Tibial artery (tissue), 4 donors: ENCODE data around the gene PREB.
A peak's percentile ranks its signal among the peaks of the same experiment; 100 is the strongest.

ENCODE experiments used
- DNase-seq, 2 donors: peaks; one replicate each; pipeline ENCODE4 v3.0.0-alpha.2; 2019
- H3K27ac ChIP-seq, 2 donors: fragments of 200-600 bp; sonication (generic) in 1 of 2; 1 replicate in 1 of 2; 2 replicates in 1 of 2; pipeline ENCODE4 v1.5.1; 2018 to 2019; ENCODE audit warnings: mild to moderate bottlenecking in 1 of 2
- H3K27me3 ChIP-seq, 2 donors: fragments of 200-600 bp; sonication (generic) in 1 of 2; one replicate each; pipeline versions ENCODE4 v1.5.1 to v1.6.0; 2016 to 2019
- H3K36me3 ChIP-seq, 3 donors: fragments of 200-600 bp; sonication (generic) in 2 of 3; one replicate each; pipeline ENCODE4 v1.5.1; 2016 to 2019; ENCODE audit warnings: mild to moderate bottlenecking in 2 of 3
- H3K4me1 ChIP-seq, 4 donors: fragments of 200-600 bp; sonication (generic) in 2 of 4; 1 replicate in 3 of 4; 2 replicates in 1 of 4; pipeline ENCODE4 v1.5.1; 2016 to 2019
- H3K4me3 ChIP-seq, 2 donors: fragments of 200-600 bp; sonication (generic) in 1 of 2; 1 replicate in 1 of 2; 2 replicates in 1 of 2; pipeline ENCODE4 v1.5.1; 2018 to 2019; ENCODE audit warnings: mild to moderate bottlenecking in 2 of 2
- H3K9me3 ChIP-seq, 3 donors: fragments of 200-600 bp; sonication (generic) in 1 of 3; one replicate each; pipeline ENCODE4 v1.5.1; 2016 to 2019
- CTCF ChIP-seq, 2 experiments: fragments of 200-600 bp in 1 of 2; fragments of 450-650 bp in 1 of 2; IDR thresholded peaks; one replicate each; pipeline ENCODE4 v1.5.1; 2017 to 2019; ENCODE audit warnings: antibody characterized with exemption in 2 of 2, mild to moderate bottlenecking in 1 of 2, moderate library complexity in 1 of 2
- intact Hi-C: fragments of 100-400 bp; cut with DNase I; formaldehyde crosslinking; loops from one replicate; pipeline ENCODE4 v1.15.0; 2023; ENCODE audit warnings: low total_unique reads

PREB gene

GRCh38 chr2:27170581-27171337, 36.3 kb upstream of the PREB start:
- H3K27ac ChIP-seq = no peak overlapping the region
- DNase-seq = peak in 1 of 2 donors; percentile 20
- H3K36me3 ChIP-seq = no peaks in the 10 kb centered on the region
- no peak for TF ChIP-seq CTCF (IDR thresholded peaks at IDR 0.05)
- intact Hi-C loops = no loop called here
- H3K27me3 ChIP-seq = peaks cover 0 to 10% of the 10 kb centered on the region in 2 donors
- H3K9me3 ChIP-seq = no peaks in the 10 kb centered on the region
- H3K4me1 ChIP-seq = peaks cover 0 to 7% (median 2%) of the 10 kb centered on the region in 4 donors
- no peak overlapping the region for H3K4me3 ChIP-seq

- H3K4me1 ChIP-seq = peaks cover 0 to 4% (median 2%) of the 10 kb centered on the region in 4 donors
- H3K36me3 ChIP-seq = no peaks in the 10 kb centered on the region
- TF ChIP-seq CTCF (IDR thresholded peaks at IDR 0.05) = no peak
- H3K27ac ChIP-seq = no peak overlapping the region
- H3K27me3 ChIP-seq = peaks cover 0 to 3% of the 10 kb centered on the region in 2 donors
- intact Hi-C loops = no loop called here
- no peak overlapping the region for H3K4me3 ChIP-seq
- DNase-seq = no peak
- no peaks in the 10 kb centered on the region for H3K9me3 ChIP-seq
Measured at GRCh38 chr2:27164960-27165763, 30.7 kb upstream of the PREB start.

GRCh38 chr2:27162151-27163121, 28.0 kb upstream of the PREB start:
- no peaks in the 10 kb centered on the region for H3K4me1 ChIP-seq
- H3K36me3 ChIP-seq = no peaks in the 10 kb centered on the region
- no peaks in the 10 kb centered on the region for H3K9me3 ChIP-seq
- no peak overlapping the region for H3K27ac ChIP-seq
- peak in 1 of 2 donors; percentile 19 for DNase-seq
- no peak for TF ChIP-seq CTCF (IDR thresholded peaks at IDR 0.05)
- H3K27me3 ChIP-seq = peaks cover 0 to 4% of the 10 kb centered on the region in 2 donors
- intact Hi-C loops = no loop called here
- no peak overlapping the region for H3K4me3 ChIP-seq

- Histone ChIP-seq H3K36me3 (no peaks in the 10 kb centered on the region), H3K4me1 (no peaks in the 10 kb centered on the region), H3K27ac (no peak overlapping the region), H3K27me3 (peaks cover 0 to 7% of the 10 kb centered on the region in 2 donors), H3K4me3 (no peak overlapping the region), H3K9me3 (no peaks in the 10 kb centered on the region)
- DNase-seq = peak in 1 of 2 donors; percentile 4
- intact Hi-C loops = no loop called here
- TF ChIP-seq CTCF (IDR thresholded peaks at IDR 0.05) = no peak
Measured at GRCh38 chr2:27160191-27160590, 25.8 kb upstream of the PREB start.

GRCh38 chr2:27159271-27159670, 24.8 kb upstream of the PREB start:
- no peak overlapping the region for H3K27ac ChIP-seq
- no peak overlapping the region for H3K4me3 ChIP-seq
- no peaks in the 10 kb centered on the region for H3K4me1 ChIP-seq
- intact Hi-C loops = no loop called here
- no peak for TF ChIP-seq CTCF (IDR thresholded peaks at IDR 0.05)
- no peaks in the 10 kb centered on the region for H3K36me3 ChIP-seq
- DNase-seq = peak in 1 of 2 donors; percentile 12
- H3K9me3 ChIP-seq = no peaks in the 10 kb centered on the region
- peaks cover 0 to 7% of the 10 kb centered on the region in 2 donors for H3K27me3 ChIP-seq
